A673 (cell line): Measurements from ENCODE around the gene YTHDF2. TPM values are rescaled to one million over a fixed set of nuclear protein-coding genes. Genes with fewer than 3 reads are reported as not detected.
"Not testable (repeated sequence)": the region's sequence is repeated elsewhere in the genome, so short reads cannot be mapped to it uniquely, and the experiment has no call there.

ENCODE experiments used
- BruUV-seq: library from RNA; stranded (reverse); fragments of 400-500 nt; replicated peaks from 2 replicates; lab custom pipeline; 2021; lab: Mats Ljungman, UMichigan
- CTCF ChIA-PET: fragments of 300-600 bp; sonication (Branson Sonifier 250); formaldehyde crosslinking; loops from one replicate; lab custom pipeline; 2022; ENCODE audit warnings: antibody characterized with exemption; lab: Charles Lee
- POLR2A ChIA-PET: fragments of 300-600 bp; sonication (Branson Sonifier 250); formaldehyde crosslinking; loops from one replicate; lab custom pipeline; 2022; ENCODE audit warnings: antibody characterized with exemption; ENCODE audit not compliant: low non-redundant PET; lab: Charles Lee
- DNase-seq: peaks from one replicate; pipeline ENCODE4 v3.0.0-alpha.2; 2015; ENCODE audit warnings: low spot score
- H3K27ac ChIP-seq: fragments of 200-600 bp; sonication (generic); 2 replicates; pipeline ENCODE4 v1.5.1; 2016; ENCODE audit warnings: mixed run types, low read depth, mild to moderate bottlenecking, mixed read lengths, antibody characterized with exemption, low read length; ENCODE audit not compliant: poor library complexity, severe bottlenecking
- H3K27me3 ChIP-seq: fragments of 200-600 bp; sonication (generic); replicated peaks from 2 replicates; pipeline ENCODE4 v1.6.1; 2017; ENCODE audit warnings: mixed run types, low read depth, mild to moderate bottlenecking, mixed read lengths, antibody characterized with exemption, low read length; ENCODE audit not compliant: insufficient read depth, poor library complexity
- H3K36me3 ChIP-seq: fragments of 200-600 bp; sonication (generic); 2 replicates; pipeline ENCODE4 v1.6.1; 2016; ENCODE audit warnings: mixed run types, mild to moderate bottlenecking, mixed read lengths, antibody characterized with exemption, low read length; ENCODE audit not compliant: insufficient read depth, poor library complexity, severe bottlenecking
- H3K4me1 ChIP-seq: fragments of 200-600 bp; sonication (generic); 2 replicates; pipeline ENCODE4 v1.6.1; 2017; ENCODE audit warnings: mixed run types, mild to moderate bottlenecking, mixed read lengths, antibody characterized with exemption, low read length; ENCODE audit not compliant: insufficient read depth, poor library complexity, severe bottlenecking
- H3K4me3 ChIP-seq: fragments of 200-600 bp; sonication (generic); 2 replicates; pipeline ENCODE4 v1.5.1; 2016; ENCODE audit warnings: low read depth, mixed run types, mild to moderate bottlenecking, mixed read lengths, low read length; ENCODE audit not compliant: poor library complexity, severe bottlenecking
- H3K9me3 ChIP-seq: fragments of 200-600 bp; sonication (generic); 2 replicates; pipeline ENCODE4 v1.6.1; 2016; ENCODE audit warnings: mixed run types, low read depth, mild to moderate bottlenecking, mixed read lengths, antibody characterized with exemption, low read length; ENCODE audit not compliant: poor library complexity, severe bottlenecking
- EZH2 ChIP-seq: fragments of 200-600 bp; sonication (generic); IDR thresholded peaks from 2 replicates; pipeline ENCODE4 v1.6.1; 2017; ENCODE audit warnings: borderline replicate concordance, low read depth, mild to moderate bottlenecking, mixed read lengths, antibody characterized with exemption, low read length; ENCODE audit not compliant: poor library complexity, severe bottlenecking
- intact Hi-C: fragments of 100-400 bp; cut with micrococcal nuclease; formaldehyde crosslinking; loops from one replicate; pipeline ENCODE4 v1.10.0; 2022; ENCODE audit not compliant: unreplicated experiment
- total RNA-seq: library from RNA; stranded (reverse); gene quantifications from 2 replicates; pipeline ENCODE4 v1.2.3, GENCODE V29; 2021
- TF ChIP-seq, protein P1 (sequence below): fragments of 300-800, 200-600 bp; sonication (generic); conservative IDR thresholded peaks from 2 replicates; pipeline ENCODE4 v1.5.1; 2017; ENCODE audit warnings: low read depth, mild to moderate bottlenecking, antibody characterized with exemption, low read length, moderate library complexity, mixed read lengths

Gene YTHDF2
- total RNA-seq, 1 experiment from 2014 or later: 111 TPM

- DNase-seq: no peak
- Histone ChIP-seq H3K27ac (no peak overlapping the region), H3K36me3 (peaks cover 70% of the 10 kb centered on the region), H3K4me1 (no peaks in the 10 kb centered on the region), H3K27me3 (no peaks in the 10 kb centered on the region), H3K4me3 (no peak overlapping the region), H3K9me3 (no peaks in the 10 kb centered on the region)
- CTCF ChIA-PET: no interaction called here
- POLR2A ChIA-PET: no interaction called here
- TF ChIP-seq, protein P1, sequence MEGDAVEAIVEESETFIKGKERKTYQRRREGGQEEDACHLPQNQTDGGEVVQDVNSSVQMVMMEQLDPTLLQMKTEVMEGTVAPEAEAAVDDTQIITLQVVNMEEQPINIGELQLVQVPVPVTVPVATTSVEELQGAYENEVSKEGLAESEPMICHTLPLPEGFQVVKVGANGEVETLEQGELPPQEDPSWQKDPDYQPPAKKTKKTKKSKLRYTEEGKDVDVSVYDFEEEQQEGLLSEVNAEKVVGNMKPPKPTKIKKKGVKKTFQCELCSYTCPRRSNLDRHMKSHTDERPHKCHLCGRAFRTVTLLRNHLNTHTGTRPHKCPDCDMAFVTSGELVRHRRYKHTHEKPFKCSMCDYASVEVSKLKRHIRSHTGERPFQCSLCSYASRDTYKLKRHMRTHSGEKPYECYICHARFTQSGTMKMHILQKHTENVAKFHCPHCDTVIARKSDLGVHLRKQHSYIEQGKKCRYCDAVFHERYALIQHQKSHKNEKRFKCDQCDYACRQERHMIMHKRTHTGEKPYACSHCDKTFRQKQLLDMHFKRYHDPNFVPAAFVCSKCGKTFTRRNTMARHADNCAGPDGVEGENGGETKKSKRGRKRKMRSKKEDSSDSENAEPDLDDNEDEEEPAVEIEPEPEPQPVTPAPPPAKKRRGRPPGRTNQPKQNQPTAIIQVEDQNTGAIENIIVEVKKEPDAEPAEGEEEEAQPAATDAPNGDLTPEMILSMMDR: no peak
- no peak for TF ChIP-seq EZH2
- intact Hi-C loops: no loop called here
- BruUV-seq: no TSS peak
These were observed 33.9 kb downstream of the YTHDF2 start for GRCh38 chr1:28770601-28771165.

DNA sequence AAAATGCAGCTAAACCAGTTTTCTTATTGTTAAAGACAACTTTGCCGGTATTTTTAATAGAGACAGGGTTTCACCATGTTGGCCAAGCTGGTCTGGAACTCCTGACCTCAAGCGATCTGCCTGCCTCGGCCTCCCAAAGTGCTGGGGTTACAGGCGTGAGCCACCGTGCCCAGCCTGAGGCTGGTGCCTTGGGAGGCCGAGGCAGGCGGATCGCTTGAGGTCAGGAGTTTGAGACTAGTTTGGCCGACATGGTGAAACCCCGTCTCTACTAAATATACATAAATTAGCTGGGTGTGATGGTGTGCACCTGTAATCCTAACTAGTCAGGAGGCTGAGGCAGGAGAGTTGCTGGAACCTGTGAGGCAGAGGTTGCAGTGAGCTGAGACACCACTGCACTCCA lies 35.2 kb downstream of the YTHDF2 start:
- BruUV-seq, CTCF ChIA-PET, H3K4me3 ChIP-seq, intact Hi-C loops, DNase-seq, H3K9me3 ChIP-seq, H3K27ac ChIP-seq, H3K27me3 ChIP-seq, H3K4me1 ChIP-seq: not testable (repeated sequence)
- POLR2A ChIA-PET: interaction anchor here (0.6 kb wide), 1 partner anchor 137 kb away, joined by 6 read pairs; no protein-coding TSS in a partner anchor
- peaks cover 64% of the 10 kb centered on the region for H3K36me3 ChIP-seq

DNA sequence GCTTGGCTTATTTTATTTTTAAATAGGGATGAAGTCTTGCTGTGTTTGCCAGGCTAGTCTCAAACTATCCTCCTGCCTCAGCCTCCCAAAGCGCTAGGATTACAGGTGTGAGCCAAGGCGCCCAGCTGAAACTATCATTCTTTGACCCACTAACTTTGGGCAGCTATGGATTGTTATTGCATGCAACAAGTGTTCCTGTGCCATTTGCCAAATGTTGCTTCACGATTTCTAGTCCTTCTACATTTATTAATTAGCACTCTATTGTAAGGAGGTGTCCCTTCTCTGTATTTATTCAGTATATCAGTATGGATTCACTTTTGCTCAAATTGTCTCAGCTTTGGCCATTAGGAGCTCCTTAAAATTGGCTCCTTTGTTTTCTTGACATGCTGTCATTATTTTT lies 36.4 kb downstream of the YTHDF2 start:
- intact Hi-C loops: no loop called here
- TF ChIP-seq EZH2: no peak
- TF ChIP-seq, protein P1: no peak
- no peak overlapping the region for H3K4me3 ChIP-seq
- H3K4me1 ChIP-seq: no peaks in the 10 kb centered on the region
- H3K9me3 ChIP-seq: no peaks in the 10 kb centered on the region
- ChIA-PET POLR2A (no interaction called here), CTCF (interaction anchor here (0.5 kb wide), 1 partner anchor 36 kb away, joined by 3 read pairs; the partner anchor contains the start of gene YTHDF2)
- H3K27ac ChIP-seq: no peak overlapping the region
- DNase-seq: no peak
- no TSS peak for BruUV-seq
- no peaks in the 10 kb centered on the region for H3K27me3 ChIP-seq
- H3K36me3 ChIP-seq: peaks cover 64% of the 10 kb centered on the region
